ENCODE data around the gene C6orf120. TPM values are rescaled to one million over a fixed set of nuclear protein-coding genes. Genes with fewer than 3 reads are reported as not detected.
A peak's percentile ranks its signal among the peaks of the same experiment; 100 is the strongest.

C6orf120 gene
- total RNA-seq, 1 donor from 2014 or later, result 21.4 TPM

DNA sequence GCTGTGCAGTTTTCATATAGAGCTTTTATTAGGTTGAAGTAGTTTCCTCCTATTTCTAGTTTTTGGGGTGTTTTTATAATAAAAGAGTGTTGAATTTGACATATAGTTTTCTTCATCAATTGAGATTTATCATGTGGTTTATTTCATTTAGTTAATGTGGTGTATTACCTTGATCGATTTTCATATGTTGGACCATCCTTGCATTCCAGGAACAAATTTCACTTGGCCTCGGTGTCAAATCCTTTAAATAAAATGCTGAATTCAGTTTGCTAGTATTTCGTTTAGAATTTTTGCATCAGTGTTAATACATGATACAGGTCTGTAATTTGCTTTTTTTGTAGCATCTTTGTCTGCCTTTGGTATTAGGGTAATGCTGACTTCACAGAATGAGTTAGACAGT lies 43.5 kb downstream of the C6orf120 start:
- TF ChIP-seq, protein P1, sequence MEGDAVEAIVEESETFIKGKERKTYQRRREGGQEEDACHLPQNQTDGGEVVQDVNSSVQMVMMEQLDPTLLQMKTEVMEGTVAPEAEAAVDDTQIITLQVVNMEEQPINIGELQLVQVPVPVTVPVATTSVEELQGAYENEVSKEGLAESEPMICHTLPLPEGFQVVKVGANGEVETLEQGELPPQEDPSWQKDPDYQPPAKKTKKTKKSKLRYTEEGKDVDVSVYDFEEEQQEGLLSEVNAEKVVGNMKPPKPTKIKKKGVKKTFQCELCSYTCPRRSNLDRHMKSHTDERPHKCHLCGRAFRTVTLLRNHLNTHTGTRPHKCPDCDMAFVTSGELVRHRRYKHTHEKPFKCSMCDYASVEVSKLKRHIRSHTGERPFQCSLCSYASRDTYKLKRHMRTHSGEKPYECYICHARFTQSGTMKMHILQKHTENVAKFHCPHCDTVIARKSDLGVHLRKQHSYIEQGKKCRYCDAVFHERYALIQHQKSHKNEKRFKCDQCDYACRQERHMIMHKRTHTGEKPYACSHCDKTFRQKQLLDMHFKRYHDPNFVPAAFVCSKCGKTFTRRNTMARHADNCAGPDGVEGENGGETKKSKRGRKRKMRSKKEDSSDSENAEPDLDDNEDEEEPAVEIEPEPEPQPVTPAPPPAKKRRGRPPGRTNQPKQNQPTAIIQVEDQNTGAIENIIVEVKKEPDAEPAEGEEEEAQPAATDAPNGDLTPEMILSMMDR (IDR thresholded peaks at IDR 0.05), result no peak
- TF ChIP-seq POLR2A (IDR thresholded peaks at IDR 0.05), result no peak
- TF ChIP-seq POLR2AphosphoS5 (IDR thresholded peaks at IDR 0.05; ENCODE audit: insufficient read depth in 1 of 2, low read depth in 1 of 2), result no peak
- intact Hi-C loops (cut with DNase I), result no loop called here

DNA sequence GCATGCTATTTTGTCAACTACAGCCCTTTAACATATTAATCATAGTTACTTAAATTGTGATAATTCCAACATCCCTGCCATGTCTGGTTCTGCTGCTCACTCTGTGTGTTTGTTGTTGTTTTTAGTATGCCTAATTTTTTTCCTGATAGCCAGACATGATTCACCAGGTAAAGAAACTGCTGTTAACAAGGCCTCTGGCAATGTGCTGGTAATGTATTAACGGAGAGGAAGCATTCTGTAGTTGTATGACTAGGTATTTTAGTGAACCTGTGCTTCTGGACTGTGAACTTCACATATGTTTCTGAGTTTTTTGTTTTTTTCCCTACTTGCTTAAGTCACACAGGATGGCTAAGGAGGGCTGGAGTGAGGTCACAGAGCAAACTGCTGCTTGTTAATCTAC lies 44.6 kb downstream of the C6orf120 start:
- Histone ChIP-seq H3K36me3 (no peaks in the 10 kb centered on the region), H3K27ac (no peak overlapping the region), H3K27me3 (no peaks in the 10 kb centered on the region), H3K4me1 (peaks cover 12% of the 10 kb centered on the region), H3K9me3 (no peaks in the 10 kb centered on the region), H3K4me3 (no peak overlapping the region)
- intact Hi-C loops (cut with DNase I), result no loop called here
- no peak for DNase-seq (ENCODE audit: extremely low spot score in 2 of 2)
- TF ChIP-seq POLR2AphosphoS5 (IDR thresholded peaks at IDR 0.05; ENCODE audit: insufficient read depth in 1 of 2, low read depth in 1 of 2) (no peak), POLR2A (IDR thresholded peaks at IDR 0.05) (no peak)
- TF ChIP-seq, protein P1 (IDR thresholded peaks at IDR 0.05), result no peak

More for the DNA sequence above, 43.5 kb downstream of the C6orf120 start:
- no peaks in the 10 kb centered on the region for H3K36me3 ChIP-seq
- H3K4me1 ChIP-seq, result peaks cover 5% of the 10 kb centered on the region
- no peaks in the 10 kb centered on the region for H3K27me3 ChIP-seq
- no peak for DNase-seq (ENCODE audit: extremely low spot score in 2 of 2)
- no peak overlapping the region for H3K27ac ChIP-seq
- no peaks in the 10 kb centered on the region for H3K9me3 ChIP-seq
- H3K4me3 ChIP-seq, result no peak overlapping the region

DNA sequence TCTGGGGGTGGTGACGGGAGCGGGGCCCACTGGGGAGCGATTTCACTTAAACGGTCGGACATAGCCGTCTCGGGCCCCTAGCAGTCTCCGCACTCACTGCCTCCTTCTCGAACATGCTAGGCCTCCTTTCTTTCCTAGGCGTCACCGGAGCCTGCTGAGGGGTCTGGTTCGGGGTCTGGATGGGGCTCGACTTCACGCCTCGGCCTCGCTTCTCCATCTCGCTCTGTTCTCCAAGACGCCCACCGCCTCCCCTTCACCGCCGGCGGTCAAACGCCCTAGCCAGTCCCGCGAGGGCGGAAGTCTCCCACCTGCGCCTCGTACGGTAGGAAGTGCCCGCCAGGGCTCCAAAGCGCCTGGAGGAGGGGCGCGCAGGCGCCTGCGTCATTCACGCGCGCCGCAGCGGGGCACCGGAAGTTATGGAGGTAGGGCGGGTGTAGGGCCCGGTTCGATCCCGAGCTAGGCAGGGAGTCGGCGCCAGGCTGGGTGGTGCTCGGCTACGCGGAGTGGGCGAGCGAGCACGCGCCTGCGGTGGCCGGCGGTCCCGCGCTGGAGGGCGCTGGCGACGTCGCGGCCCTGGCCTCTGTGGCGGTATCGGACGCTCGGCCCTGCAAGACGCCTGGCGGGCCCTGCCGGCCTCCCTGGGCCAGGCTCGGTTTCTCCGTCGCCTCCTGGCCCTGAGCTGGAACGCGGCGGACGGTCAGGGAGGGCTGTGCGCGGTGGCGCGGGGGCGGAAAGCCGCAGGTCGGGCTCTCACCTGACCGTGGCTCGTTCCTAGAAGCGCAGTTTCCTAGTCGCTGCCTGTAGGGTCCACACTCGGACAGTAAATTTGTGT lies 49.5 kb downstream of the C6orf120 start, which contains the start of the genes DYNLT2 and ERMARD:
TSS of gene DYNLT2 (minus strand) at position 331 of the 832 bp plus-strand sequence. CDS start at position 217, 114 bp downstream.
TSS of gene ERMARD (plus strand) at position 381 of the 832 bp plus-strand sequence. CDS start at position 417, 36 bp downstream.
- H3K36me3 ChIP-seq, result no peaks in the 10 kb centered on the region
- H3K27ac ChIP-seq, result peak within 1 kb of the TSS; percentile 92
- TF ChIP-seq POLR2AphosphoS5 (IDR thresholded peaks at IDR 0.05; ENCODE audit: insufficient read depth in 1 of 2, low read depth in 1 of 2) (peak; percentile 95 to 97), POLR2A (IDR thresholded peaks at IDR 0.05) (peak in 1 of 2 donors; percentile 69)
- TF ChIP-seq, protein P1 (IDR thresholded peaks at IDR 0.05), result peak in 2 of 3 experiments; percentile 8 to 51
- H3K27me3 ChIP-seq, result no peaks in the 10 kb centered on the region
- DNase-seq (ENCODE audit: extremely low spot score in 2 of 2), result peak in 1 of 2 donors; percentile 94
- intact Hi-C loops (cut with DNase I), result no loop called here
- no peaks in the 10 kb centered on the region for H3K9me3 ChIP-seq
- H3K4me1 ChIP-seq, result peaks cover 22% of the 10 kb centered on the region
- peak within 1 kb of the TSS; percentile 80 to 88 for H3K4me3 ChIP-seq

DNA sequence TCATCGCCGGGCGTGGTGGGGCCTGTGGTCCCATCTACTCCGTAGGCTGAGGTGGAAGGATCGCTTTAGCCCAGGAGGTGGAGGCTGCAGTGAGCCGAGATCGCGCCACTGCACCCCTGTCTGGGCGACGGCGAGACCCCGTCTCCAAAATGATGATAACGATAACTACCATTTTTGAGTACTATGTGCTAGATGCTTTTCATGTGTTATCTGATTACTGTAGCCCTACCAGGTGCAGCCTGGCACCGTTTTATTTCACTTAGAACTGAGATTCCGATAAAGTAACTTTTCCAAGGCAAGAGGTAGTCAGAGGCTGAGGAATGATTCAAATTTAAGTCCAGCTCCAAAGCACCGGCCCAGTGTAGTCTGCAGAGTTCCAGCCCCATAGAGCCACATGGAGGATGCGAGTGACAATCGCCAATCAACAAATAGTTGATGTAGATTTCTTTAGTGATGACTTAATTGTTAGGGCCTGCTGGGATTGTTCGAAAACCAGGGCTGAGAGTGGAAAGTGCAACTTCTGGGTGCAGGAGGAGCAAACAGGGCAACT lies 50.2 kb downstream of the C6orf120 start:
- no peaks in the 10 kb centered on the region for H3K36me3 ChIP-seq
- H3K27ac ChIP-seq, result peak overlapping the region; percentile 92
- H3K27me3 ChIP-seq, result no peaks in the 10 kb centered on the region
- no peak for DNase-seq (ENCODE audit: extremely low spot score in 2 of 2)
- intact Hi-C loops (cut with DNase I), result no loop called here
- peaks cover 22% of the 10 kb centered on the region for H3K4me1 ChIP-seq
- TF ChIP-seq, protein P1 (IDR thresholded peaks at IDR 0.05), result no peak
- no peak for TF ChIP-seq POLR2A (IDR thresholded peaks at IDR 0.05)
- TF ChIP-seq POLR2AphosphoS5 (IDR thresholded peaks at IDR 0.05; ENCODE audit: insufficient read depth in 1 of 2, low read depth in 1 of 2), result no peak
- peak overlapping the region; percentile 80 to 88 for H3K4me3 ChIP-seq
- H3K9me3 ChIP-seq, result no peaks in the 10 kb centered on the region

Other genes with a start within 250 kb of the C6orf120 start
- gene WDR27, start 97 bp upstream of the C6orf120 start, total RNA-seq, result 41.5 TPM
- 54.8 TPM for gene PHF10, start 22.4 kb downstream of the C6orf120 start, total RNA-seq
- gene DYNLT2, start 49.4 kb downstream of the C6orf120 start, total RNA-seq, result 3.2 TPM
- 41.5 TPM for gene ERMARD, start 49.5 kb downstream of the C6orf120 start, total RNA-seq